HG03354 (cell line): Measurements from ENCODE around the gene GALNT4.
A peak's percentile ranks its signal among the peaks of the same experiment; 100 is the strongest.

Experiments
- ATAC-seq: cut with Tn5 transposase; IDR thresholded peaks from one replicate; pipeline ENCODE4 v1.9.1; 2021; ENCODE audit warnings: mild to moderate bottlenecking; ENCODE audit not compliant: unreplicated experiment, poor library complexity, severe bottlenecking

GALNT4 gene

DNA sequence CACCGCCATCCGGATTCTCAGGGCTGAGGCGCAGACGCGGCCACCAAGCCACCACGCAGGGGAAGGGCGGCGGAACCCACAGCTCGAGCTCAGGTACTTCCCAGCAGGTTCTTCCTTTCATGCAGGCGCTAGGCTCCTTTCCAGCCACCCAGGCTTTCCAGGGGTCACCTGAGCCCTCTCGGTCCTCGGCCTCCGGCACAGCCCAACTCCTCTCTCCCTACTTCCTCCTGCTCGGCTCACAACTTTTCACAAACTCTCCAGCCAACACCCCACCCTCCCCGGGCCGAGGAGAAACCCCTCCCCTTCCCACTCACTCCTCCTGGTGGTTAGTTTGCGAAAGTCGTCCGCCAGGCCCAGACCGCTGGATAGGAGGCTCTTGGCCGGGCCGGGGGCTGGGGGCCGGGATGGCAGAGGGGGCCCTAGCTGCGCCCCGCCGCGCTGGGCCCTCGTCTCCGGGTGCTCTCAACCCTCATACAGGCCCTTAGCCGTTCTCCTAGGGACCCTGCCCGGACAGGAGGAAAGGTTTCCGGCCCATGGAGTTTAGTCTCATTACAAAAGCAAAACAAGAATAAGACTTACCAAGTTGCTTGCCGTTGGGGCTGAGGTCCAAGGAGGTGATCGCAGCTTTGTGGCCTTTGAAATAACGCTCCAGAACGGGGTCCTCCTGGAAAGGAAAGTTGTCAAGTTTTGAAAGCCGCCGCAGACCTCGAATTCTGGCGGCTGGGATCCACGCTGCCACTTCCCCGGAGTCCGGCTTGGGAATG lies at the start of gene GALNT4:
Gene GALNT4, minus strand, starts transcription at position 256 of the 764 bp plus-strand sequence. Its CDS starts 247 bp downstream, at position 9.
- ATAC-seq: peak; percentile 75

DNA sequence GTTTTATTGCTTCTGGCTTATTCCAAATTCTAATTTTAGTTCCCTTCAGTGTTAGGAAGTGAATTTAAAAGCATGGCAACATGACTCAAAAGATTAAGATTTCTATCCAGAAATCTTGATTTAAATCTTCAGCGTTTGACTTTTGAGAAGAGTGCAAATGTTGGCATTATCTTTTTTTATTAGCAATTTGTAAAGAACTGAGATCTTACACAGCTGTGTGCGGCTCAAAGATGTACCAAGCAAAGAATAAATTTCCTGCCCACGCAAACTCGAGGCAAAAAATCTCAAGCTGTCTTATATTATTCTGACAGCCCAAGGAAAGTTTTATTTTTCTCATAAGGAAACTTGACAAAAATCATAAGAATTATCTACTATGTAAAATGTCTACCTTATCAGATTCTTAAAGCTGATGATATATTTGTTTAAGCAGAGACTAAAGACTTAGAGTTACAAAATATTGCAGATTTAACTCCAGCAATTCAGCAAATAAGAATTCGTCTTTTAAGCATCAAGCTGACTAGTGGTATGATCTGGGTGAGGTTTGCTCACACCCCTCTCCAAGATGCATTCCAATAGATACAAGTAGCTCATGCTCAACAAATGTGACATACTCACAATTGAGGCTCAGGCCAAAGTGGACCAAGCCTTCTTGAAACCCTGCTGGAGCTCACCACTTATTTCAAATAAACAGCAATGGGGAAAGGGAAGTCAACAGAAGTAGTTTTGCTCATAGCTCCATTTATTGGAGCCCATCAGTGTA lies 48.6 kb upstream of the GALNT4 start:
- ATAC-seq: no peak

DNA sequence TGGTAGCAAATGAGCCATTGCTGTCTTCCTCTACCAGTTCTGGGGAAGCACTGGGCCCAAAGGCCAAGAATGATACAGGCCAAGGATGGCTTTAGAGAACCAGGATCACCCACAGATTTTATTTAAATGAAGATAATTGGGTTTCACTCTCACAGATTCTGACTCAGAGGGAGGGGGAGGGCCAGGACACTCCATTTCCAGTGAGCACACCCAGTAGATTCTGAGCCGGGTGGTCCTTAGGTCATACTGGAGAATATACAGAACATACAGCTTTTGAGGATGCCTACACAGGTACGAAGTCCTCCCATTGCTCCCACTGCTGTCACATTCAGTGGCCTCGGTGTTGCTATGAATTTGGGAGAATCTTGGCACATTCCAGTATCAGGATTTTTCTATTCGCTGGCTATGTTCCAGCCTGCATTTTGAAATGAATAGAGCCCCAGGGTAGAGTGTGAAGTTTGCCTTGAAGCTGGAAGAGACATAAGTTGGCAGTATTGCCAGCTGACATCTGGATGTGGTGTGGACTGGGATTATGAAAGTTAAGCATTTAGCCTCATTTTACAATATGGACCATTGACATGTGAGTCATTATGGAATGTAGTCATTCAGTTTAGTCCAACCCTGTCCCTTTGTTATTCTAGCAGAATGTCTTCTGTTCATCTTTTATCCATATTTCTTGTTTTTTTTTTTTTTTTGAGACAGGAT lies 47.0 kb upstream of the GALNT4 start:
- ATAC-seq: no peak

DNA sequence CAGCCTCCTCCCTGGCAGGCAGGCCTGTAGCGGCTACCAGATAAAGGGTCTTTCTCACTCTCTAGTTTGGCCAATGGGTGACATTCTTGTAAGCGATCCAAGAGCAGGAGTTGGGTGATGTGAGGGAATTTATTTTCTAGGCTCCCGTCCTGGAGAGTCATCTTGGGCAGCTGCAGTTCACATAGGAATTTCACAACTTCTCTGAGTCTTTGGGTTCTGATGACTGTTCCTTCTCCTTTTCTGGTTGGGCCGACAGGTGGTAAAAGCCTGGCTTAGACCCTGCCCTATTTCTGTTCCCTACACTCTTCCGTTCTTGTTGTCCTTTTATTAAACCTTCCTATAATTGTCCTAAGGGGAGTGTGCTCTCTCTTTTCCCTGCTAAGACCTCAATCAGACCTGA lies 43.9 kb upstream of the GALNT4 start:
- ATAC-seq: no peak

DNA sequence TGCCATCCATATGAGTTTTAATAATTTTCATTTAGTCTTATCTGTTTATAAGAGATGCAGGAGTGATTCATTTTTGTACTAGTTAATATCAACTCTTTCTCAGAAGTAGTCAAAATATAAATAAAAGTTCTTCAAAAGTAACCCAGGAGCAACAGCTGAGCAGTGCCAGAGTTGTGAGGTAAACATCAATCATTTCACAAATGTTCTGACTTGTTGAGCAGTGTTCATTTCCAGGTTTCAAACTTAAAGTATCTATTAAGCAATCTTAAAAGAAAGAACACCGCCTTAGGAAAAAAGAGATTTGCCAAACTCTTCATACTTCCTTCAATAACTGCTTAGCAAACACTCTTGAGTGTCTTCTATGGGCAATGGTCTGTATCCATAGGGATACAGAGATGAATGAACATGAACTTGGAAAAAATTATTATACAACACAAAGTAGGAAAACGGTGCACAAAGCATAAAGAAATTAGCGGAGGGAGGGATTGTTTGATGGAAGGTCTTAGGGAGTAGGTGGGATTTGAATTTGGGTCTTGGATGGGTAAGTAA lies 43.2 kb upstream of the GALNT4 start:
- no peak for ATAC-seq

DNA sequence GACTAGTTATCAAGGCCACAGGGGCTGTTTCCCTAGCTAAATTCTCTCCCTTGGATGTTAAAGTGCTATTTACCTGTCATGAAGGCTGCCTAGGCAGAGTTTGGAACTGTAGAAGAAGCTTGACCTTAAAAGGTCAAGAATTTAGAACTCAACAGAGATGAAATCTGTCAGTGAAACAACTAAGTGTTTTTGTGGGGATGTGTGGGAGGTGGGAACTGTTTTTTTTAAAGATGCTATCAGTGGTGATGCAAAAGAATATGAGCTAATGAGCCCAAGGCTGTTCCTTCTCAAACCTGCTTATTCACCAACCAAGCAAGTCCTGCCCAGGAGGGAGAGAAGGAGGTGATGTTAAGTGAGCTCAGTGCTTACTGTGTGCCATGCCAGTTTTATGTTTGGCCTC lies 42.0 kb upstream of the GALNT4 start:
- no peak for ATAC-seq

DNA sequence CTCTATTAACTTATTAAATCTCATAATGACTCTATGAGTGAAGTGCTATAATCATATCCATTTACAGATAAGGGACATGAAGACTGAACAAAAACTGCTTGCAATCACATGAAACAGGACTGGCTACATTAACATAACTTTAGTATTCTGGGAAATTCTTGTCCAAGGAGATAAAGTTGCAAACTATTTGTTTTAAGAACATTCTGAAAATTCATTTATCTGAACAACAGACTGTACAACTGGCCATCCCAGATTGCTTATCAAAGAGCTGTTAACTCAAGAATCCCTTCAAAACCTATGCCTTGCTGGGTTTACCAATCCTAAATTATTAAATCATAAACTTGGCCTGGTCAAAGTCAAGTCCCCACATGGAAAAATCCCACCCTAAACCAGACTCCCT lies 40.4 kb upstream of the GALNT4 start:
- no peak for ATAC-seq

DNA sequence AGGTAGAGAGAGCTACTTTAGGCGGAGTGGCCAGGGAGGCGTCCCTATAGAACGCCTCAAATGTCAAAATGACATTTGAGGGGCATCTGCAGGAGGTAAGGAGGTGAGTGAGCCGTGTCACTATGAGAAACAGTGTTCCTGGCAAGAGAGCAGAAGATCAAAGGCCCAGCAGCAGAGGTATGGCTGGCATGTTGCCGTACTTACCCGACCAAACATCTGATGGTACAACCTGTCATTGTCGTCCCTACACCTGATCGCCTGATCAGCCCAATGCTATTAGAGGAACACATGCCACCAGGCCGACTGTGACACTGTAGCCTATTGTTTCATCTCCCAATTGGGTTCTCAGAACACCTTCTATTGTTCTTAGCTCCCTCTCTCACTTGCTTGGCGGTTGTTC lies 35.2 kb upstream of the GALNT4 start:
- ATAC-seq: no peak

DNA sequence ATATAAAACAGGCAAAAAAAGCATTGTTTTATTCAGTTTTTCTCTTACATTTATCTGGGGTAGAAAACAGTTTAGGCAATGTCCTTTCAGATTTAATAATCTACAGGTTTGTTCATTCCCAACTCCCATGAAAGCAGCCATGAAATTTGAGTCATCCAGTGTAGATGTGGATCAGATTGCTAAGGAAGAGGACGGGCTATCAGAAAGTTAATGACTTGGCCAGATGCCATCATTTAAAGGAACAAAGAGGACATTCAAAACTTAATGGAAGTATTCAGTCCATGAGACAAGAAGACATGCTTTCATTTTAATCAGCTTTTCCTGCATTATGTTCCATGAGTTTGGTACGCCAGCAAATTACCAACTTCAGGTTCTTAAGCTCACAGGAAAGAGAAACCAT lies 32.4 kb upstream of the GALNT4 start:
- ATAC-seq: no peak

DNA sequence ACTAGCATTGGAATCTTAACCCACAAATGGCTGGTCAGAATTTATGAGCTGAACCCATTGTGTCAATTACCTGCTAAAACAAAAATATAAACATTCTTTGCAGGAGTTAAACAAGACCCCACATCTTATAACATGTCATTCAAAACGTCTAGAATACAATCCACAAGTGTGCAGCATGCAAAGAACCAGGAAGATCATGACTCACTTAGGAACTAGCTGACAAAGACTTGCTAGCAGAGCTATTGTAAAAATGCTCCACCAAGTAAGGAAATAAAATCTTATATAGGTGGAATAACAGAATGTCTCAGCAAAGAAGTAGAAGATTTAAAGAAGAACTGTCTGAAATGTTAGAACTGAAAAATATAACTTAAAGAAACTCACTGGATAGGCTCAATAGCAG lies 27.8 kb upstream of the GALNT4 start:
- ATAC-seq: no peak

DNA sequence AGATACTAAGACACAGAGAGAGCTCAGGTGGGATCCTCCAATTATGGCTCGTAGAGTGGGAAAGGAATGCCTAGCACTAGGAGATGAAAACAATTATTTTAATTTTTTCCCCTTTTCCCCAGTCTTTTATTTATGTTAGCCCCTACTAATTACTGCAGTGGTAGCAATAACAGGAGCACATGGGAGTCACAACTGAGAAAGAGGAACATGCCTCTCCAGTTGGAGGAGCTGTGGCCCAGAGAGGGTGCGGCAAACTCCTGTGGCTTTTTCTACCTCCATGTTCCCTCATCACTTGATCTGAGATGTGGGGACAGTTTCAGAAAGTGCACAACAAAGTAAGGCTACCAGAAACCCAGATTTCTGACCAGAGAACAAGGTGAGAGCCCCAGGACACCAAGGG lies 27.2 kb upstream of the GALNT4 start:
- ATAC-seq: no peak

DNA sequence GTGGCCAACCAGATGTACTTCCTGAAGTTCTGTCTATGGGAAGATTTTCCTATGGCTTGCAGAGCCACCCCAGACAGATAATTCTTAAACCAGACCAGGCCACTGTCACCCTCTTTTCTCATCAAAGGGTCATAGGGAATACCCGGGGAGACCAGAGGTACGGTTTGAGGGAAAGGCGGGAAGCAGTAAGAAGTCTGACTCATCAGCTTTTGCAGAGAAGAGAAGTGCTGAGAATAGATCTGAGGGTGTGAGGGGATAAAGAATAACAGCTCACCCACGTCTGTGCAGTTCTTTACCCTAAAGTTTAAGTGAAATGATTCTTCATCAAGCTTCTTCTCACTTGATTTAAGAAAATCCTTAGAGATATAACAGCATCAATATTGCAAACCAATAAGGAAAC lies 22.5 kb upstream of the GALNT4 start:
- no peak for ATAC-seq

DNA sequence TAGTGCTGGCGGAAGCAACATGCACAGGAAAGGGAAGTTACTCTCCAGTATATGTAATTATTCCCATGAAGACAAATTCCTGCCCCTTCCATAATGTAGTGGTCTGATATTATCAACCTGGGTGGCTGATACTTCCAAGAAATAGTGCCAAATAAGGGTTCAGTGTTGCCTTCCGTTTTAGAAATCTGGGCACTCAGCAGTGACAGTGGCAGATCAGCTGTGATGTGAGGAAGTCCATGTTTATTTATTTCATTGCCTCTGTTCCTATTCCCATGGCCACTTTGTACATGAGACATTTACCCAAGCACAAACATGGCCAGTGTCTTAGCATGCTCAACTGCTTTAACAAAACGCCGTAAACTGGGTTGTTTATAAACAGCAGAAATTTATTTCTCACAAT lies 21.6 kb upstream of the GALNT4 start:
- ATAC-seq: no peak

DNA sequence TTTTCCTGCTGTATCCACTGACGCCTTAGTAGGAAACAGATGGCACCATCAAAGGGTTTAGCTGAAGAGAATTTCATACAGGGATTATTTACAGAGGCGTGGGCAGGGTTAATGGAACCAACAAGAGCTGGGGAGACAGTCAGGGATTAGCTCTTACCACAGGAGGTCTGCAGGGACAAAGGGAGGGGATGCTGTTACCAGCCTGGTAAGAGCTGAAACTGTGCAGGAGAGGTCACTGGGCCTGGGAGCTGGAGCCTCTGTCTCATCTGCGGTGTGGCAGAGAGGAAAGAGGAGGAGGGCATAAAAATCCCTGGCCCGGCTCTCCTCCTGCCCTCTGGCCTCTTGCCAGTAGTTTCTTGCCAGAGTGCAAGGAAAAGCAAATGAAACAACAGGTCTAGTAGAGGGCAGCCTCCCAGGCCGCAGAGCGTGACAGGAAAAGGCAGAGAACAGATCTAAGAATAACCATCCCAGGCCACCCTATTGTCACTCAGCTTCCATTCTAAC lies 20.1 kb upstream of the GALNT4 start:
- no peak for ATAC-seq

DNA sequence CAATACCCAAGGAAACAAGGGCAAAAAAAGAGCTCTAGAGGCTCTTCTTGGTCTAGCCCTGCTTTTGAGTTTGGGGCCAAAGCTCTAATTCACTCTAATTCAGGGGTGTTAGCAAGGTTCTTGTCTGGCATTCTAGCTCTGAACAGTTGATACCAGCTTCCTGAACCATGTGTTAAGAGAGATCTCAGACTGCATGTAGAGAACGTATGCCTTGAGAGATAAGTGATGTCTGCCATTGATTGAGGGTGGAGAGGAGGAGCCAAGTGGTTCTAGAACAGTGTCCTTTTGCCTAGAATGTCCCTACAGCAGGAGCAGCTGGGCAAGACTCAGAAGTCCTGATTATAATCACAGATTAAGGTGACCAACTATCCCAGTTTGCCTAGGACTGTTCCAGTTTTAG lies 19.4 kb upstream of the GALNT4 start:
- ATAC-seq: no peak

DNA sequence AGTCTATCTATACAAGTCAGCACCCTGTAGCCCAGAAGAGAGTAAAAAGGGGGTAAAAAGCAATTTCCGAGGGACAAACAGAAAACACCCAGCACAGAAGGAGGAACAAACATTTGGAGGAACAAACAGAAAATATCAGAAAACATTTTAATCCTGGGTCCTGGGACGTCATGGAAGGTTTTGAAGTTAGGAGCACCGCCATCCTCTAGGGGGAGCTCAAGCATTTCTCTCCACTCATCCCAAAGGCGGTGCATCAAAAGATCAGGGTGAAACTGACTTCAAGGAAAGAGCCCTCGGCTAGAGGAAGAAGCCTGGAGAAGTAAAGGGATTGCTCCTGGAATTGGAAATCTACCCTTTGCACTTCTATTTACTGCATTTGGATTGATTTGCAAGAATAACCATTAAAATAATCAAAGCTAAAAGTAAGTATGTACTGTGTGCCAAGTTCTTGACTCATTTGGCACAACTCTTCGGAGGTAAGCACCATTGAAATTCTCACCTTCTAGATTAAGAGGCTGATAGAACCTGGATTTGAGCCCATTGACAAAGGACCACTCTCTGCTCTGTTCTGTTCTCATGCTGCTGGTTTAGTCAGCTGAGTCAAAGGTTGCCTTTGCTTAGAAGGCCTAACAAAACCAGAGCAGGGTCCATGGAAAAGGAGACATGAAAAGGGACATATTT lies 18.5 kb upstream of the GALNT4 start:
- ATAC-seq: peak; percentile 91

DNA sequence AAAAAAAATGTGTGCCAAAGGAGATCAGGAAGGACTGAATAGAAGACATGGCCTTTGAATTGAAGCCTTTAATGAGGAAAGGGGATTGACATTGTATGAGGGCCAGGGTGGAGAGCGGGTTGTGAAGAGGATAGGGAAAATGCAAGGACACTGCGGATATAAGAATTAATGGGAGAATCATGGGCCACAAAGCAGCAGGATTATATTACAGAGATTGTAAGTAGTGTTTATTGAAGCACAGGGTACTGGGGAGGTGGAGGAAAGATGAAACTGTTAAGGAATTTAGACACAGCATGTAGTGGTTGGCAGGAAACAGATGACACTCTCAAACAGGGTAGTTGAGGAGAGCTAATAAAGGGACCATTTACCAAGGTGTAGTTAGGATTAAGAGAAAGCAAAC lies 17.6 kb upstream of the GALNT4 start:
- ATAC-seq: no peak

DNA sequence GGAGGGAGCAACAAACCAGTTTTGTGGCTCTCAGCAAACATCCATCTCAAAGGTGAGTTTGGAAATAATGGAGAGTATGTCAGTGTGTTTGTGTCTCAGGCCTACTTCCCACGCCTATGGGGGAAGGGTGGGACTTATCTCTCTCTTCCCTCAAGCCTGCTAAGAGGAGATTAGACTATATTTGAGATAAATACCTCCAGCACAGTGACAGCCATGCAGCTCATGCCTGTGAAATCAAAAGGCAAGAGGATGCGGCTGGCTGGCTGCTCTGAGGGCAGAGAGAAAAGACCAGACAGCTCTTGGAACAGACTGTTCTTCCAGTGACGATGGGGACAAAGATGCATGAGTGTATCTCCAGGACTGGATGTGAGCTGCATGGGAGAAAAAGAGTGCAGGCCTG lies 16.0 kb upstream of the GALNT4 start:
- no peak for ATAC-seq

DNA sequence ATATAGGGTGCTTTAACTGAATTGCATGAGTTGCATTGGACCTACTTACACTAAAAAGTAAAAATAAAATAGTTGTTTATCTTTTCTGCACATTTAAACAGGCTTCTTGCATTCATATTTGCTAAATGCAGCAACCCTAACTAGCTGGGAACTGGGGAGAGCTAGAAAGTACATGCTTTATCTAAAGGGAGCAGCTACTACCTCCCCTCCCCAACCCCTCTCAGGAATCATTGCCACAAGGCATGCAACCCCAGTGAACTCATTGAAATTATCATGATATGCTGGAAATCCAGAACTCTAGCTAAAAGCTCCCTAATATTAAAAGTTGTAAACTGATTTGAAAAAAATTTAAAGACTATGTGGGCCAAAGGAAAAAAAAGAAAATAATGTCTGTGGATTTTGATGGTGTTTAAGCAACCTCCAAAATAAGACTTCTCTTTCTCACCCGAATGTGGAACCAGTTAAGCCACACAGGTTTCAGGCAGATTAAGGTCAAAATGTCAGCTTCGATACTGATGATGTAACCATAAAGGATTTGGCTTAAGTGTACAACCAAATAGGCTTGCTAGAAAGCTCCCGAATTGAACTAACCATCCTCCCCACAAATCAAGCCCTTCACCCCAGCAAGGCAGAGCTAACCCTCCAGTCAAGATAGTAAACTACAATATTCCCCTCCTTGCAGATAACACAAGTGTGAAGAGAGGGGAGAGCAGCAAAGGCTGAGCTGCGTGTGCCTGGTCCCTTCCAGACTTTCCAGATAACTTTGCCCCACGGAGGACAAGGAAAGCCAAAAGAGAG lies 15.0 kb upstream of the GALNT4 start:
- ATAC-seq: no peak
